Thyroid gland (tissue), 4 donors: ENCODE measurements around the gene NPFFR1. TPM values are rescaled to one million over a fixed set of nuclear protein-coding genes. Genes with fewer than 3 reads are reported as not detected.

Source experiments
- DNase-seq, 2 donors: peaks; one replicate each; pipeline ENCODE4 v3.0.0-alpha.2; 2019
- H3K27ac ChIP-seq, 3 donors: fragments of 200-600 bp; sonication (generic); 1 replicate in 2 of 3; 2 replicates in 1 of 3; pipeline ENCODE4 v1.5.1; 2016 to 2019; ENCODE audit warnings: mild to moderate bottlenecking in 1 of 3, moderate library complexity in 1 of 3
- H3K27me3 ChIP-seq: fragments of 200-600 bp; sonication (generic); one replicate; pipeline ENCODE4 v1.5.1; 2019
- H3K36me3 ChIP-seq, 2 donors: fragments of 200-600 bp; sonication (generic); one replicate each; pipeline ENCODE4 v1.5.1; 2016 to 2019
- H3K4me1 ChIP-seq, 2 donors: fragments of 200-600 bp; sonication (generic); one replicate each; pipeline ENCODE4 v1.5.1; 2017 to 2019
- H3K4me3 ChIP-seq, 3 donors: fragments of 200-600 bp; sonication (generic); replicated peaks in 1 of 3; 1 replicate in 2 of 3; 2 replicates in 1 of 3; pipeline ENCODE4 v1.5.1; 2016; ENCODE audit warnings: mild to moderate bottlenecking in 1 of 3
- H3K9me3 ChIP-seq: fragments of 200-600 bp; sonication (generic); one replicate; pipeline ENCODE4 v1.5.1; 2017
- CTCF ChIP-seq, 6 experiments: fragments of 200-600 bp in 3 of 6; fragments of 450-650 bp in 3 of 6; sonication (generic) in 3 of 6; IDR thresholded peaks; one replicate each; pipeline ENCODE4 v1.5.1; 2016 to 2019; ENCODE audit warnings: antibody characterized with exemption in 6 of 6, mild to moderate bottlenecking in 2 of 6, inconsistent platforms in 1 of 6, moderate library complexity in 1 of 6
- POLR2A ChIP-seq, 2 donors: fragments of 450-650 bp; IDR thresholded peaks; one replicate each; pipeline ENCODE4 v1.6.1; 2017; ENCODE audit warnings: antibody characterized with exemption in 2 of 2, mild to moderate bottlenecking in 2 of 2, moderate library complexity in 1 of 2
- WGBS, 2 donors: methylation state at CpG; one replicate each; pipeline ENCODE4 v1.1.5; 2017; 5-methylcytosine and 5-hydroxymethylcytosine counted together
- intact Hi-C: fragments of 100-400 bp; cut with DNase I; formaldehyde crosslinking; loops from one replicate; pipeline ENCODE4 v1.15.1; 2023
- total RNA-seq, 4 donors: library from RNA; depleted of rRNA; stranded (reverse); fragments of >200 nt; gene quantifications; one replicate each; pipeline ENCODE4 v1.2.3, GENCODE V29; 2016

The NPFFR1 gene
- total RNA-seq, 4 donors from 2014 or later: under 0.01 to 0.13 (median 0.05) TPM; not detected in 1

GRCh38 chr10:70297224-70297623 lies 13.4 kb upstream of the NPFFR1 start:
- Histone ChIP-seq H3K27ac (peak overlapping the region in 2 of 3 donors; percentile 13 to 77), H3K36me3 (no peaks in the 10 kb centered on the region), H3K4me1 (peaks cover 3 to 18% of the 10 kb centered on the region in 2 donors), H3K4me3 (no peak overlapping the region), H3K27me3 (no peaks in the 10 kb centered on the region), H3K9me3 (no peaks in the 10 kb centered on the region)
- WGBS, 2 donors: 63 to 77% methylated on average over 5 of the region's 5 CpGs
- intact Hi-C loops: no loop called here
- TF ChIP-seq CTCF (IDR thresholded peaks at IDR 0.05) (no peak), POLR2A (IDR thresholded peaks at IDR 0.05) (no peak)
- DNase-seq: no peak

GRCh38 chr10:70296406-70296899 lies 12.6 kb upstream of the NPFFR1 start:
- peak overlapping the region in 2 of 3 donors; percentile 28 to 77 for H3K27ac ChIP-seq
- WGBS, 2 donors: 47 to 58% methylated on average over 12 of the region's 12 CpGs
- intact Hi-C loops: no loop called here
- no peaks in the 10 kb centered on the region for H3K36me3 ChIP-seq
- peaks cover 3 to 18% of the 10 kb centered on the region in 2 donors for H3K4me1 ChIP-seq
- no peak for TF ChIP-seq POLR2A (IDR thresholded peaks at IDR 0.05)
- no peak for TF ChIP-seq CTCF (IDR thresholded peaks at IDR 0.05)
- peak; percentile 77 to 87 for DNase-seq
- no peak overlapping the region for H3K4me3 ChIP-seq
- H3K27me3 ChIP-seq: no peaks in the 10 kb centered on the region
- H3K9me3 ChIP-seq: no peaks in the 10 kb centered on the region

GRCh38 chr10:70295926-70296325 lies 12.1 kb upstream of the NPFFR1 start:
- Histone ChIP-seq H3K4me1 (peaks cover 3 to 18% of the 10 kb centered on the region in 2 donors), H3K27ac (peak overlapping the region in 2 of 3 donors; percentile 28 to 77), H3K9me3 (no peaks in the 10 kb centered on the region), H3K4me3 (no peak overlapping the region), H3K36me3 (no peaks in the 10 kb centered on the region), H3K27me3 (no peaks in the 10 kb centered on the region)
- 80% methylated on average over 7 of the region's 7 CpGs for WGBS, 2 donors
- intact Hi-C loops: no loop called here
- TF ChIP-seq POLR2A (IDR thresholded peaks at IDR 0.05): no peak
- TF ChIP-seq CTCF (IDR thresholded peaks at IDR 0.05): no peak
- DNase-seq: no peak

- intact Hi-C loops: no loop called here
- H3K27me3 ChIP-seq: no peaks in the 10 kb centered on the region
- peak in 1 of 2 donors; percentile 11 for DNase-seq
- WGBS, 2 donors: 70 to 100% methylated on average over 1 to 3 of the region's 3 CpGs
- peaks cover 5 to 19% of the 10 kb centered on the region in 2 donors for H3K4me1 ChIP-seq
- TF ChIP-seq POLR2A (IDR thresholded peaks at IDR 0.05) (no peak), CTCF (IDR thresholded peaks at IDR 0.05) (no peak)
- H3K9me3 ChIP-seq: no peaks in the 10 kb centered on the region
- no peak overlapping the region for H3K4me3 ChIP-seq
- no peaks in the 10 kb centered on the region for H3K36me3 ChIP-seq
- no peak overlapping the region for H3K27ac ChIP-seq
These were observed 11.5 kb upstream of the NPFFR1 start for GRCh38 chr10:70295321-70295720.

GRCh38 chr10:70293169-70293843 lies 9.5 kb upstream of the NPFFR1 start:
- 81 to 84% methylated on average over 8 of the region's 8 CpGs for WGBS, 2 donors
- Histone ChIP-seq H3K4me3 (no peak overlapping the region), H3K9me3 (no peaks in the 10 kb centered on the region), H3K36me3 (no peaks in the 10 kb centered on the region), H3K4me1 (peaks cover 12 to 30% of the 10 kb centered on the region in 2 donors), H3K27me3 (no peaks in the 10 kb centered on the region), H3K27ac (no peak overlapping the region)
- TF ChIP-seq POLR2A (IDR thresholded peaks at IDR 0.05) (no peak), CTCF (IDR thresholded peaks at IDR 0.05) (no peak)
- intact Hi-C loops: no loop called here
- no peak for DNase-seq
